GM18868 (cell line): ENCODE measurements around the gene EFNB2.

Experiments
- ATAC-seq: cut with Tn5 transposase; IDR thresholded peaks from one replicate; pipeline ENCODE4 v1.9.1; 2021; ENCODE audit warnings: mild to moderate bottlenecking, moderate library complexity; ENCODE audit not compliant: unreplicated experiment

EFNB2 gene

DNA sequence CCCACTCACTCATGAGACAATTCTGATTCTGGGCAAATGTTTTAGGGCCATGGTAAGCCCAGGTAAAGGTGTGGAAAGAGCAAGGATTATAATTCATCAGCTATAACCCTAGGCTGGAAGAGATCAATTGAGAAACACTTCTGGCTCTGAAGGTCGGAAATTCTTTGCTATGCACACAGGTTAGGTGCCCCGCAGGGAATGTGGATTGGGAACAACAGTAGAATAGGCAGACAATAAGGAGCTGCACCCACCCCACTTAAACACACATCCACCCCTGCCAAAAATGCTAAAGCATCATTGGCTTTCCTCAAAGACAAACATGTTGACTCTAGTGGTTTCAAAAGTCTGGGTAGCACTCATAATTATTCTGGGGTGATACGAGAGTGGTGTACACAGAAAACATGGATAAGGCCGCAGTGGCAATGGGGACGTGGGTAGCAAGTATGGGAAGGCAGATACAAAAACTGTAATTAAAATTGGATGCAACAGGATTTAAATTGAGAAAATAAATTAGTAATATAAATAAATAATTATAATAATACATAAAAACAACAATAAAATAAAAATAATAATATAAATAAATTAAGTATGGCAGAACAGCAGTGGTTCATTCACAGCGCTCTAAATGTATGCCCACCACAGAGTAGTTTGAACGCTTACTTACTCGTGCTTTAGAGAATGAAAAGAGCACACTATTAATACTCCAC lies 8.6 kb downstream of the EFNB2 start:
- no peak for ATAC-seq

DNA sequence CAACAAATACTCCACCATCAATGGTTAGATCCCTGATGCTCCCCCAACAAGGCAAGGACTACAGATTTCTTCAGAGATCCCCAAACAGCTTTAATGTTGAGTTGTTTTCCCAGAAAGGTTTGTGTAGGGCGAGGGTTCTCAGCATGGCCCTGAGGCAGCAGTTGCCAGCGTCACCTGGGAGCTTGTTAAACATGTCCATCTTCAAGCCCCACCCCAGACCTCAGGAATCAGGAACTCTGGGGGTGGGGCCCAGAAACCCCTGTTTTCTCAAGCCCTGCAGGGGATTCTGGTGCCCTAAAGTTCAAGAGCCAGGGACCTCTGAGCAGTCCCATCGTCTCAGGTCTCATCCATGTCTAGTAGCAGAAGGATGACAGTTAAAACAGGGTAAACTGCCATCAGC lies 9.6 kb downstream of the EFNB2 start:
- ATAC-seq, result no peak

DNA sequence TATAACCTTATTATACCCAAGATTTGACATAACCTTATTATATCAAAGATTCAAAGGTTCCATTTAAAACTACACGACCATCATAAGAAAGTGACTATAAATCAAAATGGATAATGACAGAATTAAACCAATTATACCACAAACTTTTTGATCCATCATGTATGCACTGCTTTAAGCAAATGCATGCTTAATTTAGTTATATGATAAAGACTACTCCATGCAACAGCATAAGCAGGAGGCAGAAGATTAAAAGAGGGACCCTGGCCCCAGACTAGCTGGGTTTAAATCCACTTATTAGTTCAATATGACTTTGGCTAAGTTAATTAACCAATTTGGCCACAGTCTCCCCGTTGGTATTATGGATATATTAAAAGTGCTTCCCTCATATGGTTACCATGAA lies 11.4 kb downstream of the EFNB2 start:
- no peak for ATAC-seq

DNA sequence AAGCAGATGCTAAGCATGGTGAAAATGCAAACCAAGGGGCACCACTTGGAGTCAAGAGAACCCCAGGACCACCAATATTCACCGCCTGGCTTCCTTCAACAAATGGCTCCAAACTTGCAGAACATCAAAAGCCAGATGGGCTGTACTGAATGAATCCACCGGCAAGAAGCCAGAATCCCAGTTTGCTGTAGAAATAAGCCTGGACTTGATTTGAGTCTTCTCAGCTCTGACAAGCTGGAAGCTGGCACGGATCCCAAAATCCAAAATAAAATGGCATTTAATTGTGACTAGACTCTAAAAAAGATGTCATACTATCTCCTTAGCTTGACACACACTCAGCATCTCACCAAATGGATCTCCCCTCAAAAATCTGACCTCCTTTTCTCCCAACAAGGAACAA lies 11.9 kb downstream of the EFNB2 start:
- ATAC-seq, result no peak

DNA sequence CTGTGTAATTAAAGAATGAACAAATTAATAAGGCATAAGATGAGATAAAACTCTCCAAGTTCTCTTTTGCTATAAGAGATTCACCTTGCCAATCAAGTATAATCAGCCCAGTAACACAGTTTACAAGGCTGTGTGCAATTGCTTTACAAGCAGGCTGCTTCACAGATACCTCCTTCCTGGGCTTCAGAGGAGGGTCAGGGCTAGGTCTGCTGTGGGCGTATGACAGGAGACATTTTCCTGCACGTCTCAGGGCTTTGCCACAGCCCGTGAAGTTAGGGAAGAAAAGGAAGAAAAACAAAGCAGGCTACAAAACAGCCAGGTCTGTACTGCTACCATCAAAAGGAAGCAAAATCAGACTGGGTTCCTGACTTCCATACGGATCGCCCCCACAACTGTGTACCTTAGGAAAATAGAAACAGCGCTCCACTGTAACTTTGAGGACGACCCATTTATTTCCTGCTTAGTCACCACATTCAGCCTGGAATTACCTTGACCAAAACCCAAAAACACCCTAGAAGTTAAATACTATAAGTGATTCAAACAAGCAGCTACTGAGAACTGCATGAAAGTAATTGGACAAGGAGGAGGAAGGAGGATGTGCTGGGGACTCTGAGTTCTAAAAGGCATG lies 12.4 kb downstream of the EFNB2 start:
- no peak for ATAC-seq

DNA sequence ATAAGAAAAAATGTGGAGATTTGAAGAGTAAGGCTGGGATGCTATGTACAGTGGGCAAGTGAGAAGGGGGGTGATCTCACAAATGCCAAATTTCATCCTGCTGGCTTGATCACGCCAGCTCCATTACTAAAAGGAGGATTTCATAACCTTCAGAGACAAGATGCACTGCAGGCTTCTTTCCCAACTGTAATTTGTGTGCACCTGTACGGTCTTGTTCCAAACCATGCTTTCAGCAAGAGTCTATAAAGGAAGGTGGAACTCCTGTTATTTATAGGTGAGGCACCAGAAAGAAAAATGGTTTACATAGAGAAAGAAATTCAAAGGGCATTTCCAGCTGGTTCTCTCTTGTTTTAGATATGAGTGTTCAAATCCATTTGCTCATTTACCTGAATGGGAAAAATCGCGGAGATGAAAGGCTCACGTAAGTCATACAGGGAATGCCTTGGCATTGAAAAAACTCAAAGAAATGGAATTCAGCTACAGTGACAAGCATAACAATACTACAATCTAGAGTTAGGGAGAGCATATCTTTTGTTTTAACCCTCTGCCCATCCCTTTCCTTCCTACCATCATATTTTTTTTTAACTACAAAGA lies 13.3 kb downstream of the EFNB2 start:
- no peak for ATAC-seq

DNA sequence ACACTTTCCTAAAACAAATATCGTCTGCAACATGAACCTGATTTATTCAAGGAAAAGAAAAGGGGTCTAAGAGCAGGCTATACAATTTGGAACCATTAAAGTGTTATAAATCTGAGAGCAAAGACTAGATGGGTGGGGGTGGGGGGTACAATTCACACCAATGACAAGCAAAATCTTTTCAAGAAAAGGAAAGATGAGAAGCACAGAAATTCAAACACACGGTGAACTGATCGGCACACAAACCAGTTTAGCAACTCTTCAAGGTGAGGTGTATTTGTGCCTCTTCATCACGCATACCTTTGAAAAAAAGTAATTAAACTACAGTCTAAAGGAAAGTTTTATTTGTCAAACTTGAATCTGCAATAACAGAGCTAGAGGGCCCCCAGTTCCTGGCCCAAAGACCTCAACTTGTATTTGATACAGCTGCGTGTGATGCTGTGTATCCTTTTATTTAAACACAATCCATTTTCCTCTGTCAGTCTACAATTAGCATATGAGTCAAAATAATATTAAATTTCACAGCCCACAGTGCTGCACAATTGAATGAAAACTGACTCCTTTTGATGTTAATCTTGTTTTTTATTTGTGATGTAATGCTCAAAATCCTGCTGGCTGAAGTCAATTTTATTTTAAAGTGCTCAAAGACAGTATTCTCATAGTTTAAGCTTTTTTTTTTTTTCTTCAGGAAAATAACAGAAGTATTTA lies 14.2 kb downstream of the EFNB2 start:
- ATAC-seq, result no peak

DNA sequence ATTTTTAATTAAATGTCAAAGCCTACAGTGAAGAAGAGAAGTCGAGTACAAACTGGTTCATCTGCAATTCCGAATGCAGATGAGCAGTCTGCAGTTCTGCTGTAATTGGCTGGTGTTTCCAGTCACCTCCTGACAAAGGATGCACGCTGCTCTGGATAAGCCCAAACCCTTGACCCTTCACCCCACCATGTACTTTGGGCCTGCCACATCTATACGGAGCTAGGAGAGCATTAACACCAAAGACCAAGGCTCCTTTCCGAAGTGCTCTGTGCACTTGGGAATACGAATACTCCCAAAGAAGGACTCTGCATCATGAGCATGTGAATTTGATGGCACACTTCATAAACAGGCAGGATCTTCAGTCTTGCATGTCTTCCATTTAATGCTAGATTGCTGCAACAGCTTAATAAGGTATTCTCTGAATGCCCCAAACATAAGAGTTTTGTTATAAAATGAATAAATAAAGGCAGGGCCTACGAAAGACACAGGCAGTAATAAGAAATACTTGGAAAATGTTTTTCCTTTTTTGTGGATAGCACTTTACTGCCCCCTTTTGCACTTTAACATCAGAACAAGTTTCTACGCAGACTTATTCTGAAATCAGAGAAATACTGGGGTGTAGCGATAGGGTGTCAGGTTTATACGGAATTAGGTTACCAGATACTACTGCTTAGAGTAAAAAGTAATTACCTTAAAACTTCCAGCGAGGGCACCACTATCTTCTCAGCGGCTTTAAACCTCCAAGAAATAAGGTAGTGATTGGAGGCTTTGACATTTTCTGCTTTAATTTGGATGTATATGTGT lies 15.0 kb downstream of the EFNB2 start:
- no peak for ATAC-seq

DNA sequence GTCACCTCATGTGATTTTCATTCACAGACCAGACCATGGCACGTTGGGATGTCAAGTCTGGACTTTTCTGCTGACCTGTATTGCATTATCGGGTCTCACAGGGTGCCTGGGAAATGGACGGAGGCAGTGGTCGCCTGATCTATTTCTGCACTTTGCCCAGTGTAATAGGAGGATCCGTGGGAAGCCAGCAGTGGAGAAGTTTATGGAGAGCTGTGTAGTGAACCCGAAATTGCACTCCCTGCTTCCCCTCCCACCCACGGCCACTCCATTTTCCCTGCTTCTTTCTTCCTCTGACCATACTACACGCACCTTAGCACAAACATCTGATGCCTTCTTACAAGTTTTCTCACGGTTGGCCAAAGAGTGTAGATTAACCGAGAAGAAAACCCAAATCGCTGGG lies 16.9 kb downstream of the EFNB2 start:
- no peak for ATAC-seq

DNA sequence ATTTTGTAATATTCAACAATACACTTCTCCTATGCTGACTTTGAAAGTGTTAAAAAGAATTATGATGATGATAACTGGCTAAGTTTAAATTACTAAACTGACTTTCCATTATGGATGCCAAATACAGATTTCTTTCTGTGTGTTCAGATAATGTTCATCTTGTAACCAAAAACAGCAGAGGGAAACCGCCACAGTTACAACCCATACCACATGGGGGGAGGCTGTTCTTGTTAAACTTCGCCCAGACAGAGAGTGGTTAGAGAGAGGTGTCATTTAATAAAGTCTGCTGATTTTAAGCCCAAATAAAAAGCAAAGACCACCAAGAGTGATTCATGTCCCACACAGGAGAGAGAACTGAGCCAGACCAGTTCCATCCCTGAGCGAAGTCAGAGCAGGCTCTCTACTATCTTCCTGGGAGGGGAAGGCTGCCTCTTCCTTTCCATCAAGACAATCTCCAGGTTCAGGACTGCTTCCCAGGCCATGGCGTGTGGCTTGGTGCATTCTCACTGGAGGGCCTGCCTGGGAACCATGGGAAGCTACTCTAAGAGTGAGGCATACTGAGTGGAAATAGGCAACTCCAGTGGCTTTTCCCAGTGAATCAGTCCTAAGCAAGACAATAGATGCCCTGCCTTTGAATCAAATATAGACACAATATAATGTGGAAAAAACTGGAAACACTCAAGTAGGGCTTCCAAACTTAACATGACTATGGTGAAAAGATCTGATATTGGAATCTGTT lies 18.2 kb downstream of the EFNB2 start:
- no peak for ATAC-seq

DNA sequence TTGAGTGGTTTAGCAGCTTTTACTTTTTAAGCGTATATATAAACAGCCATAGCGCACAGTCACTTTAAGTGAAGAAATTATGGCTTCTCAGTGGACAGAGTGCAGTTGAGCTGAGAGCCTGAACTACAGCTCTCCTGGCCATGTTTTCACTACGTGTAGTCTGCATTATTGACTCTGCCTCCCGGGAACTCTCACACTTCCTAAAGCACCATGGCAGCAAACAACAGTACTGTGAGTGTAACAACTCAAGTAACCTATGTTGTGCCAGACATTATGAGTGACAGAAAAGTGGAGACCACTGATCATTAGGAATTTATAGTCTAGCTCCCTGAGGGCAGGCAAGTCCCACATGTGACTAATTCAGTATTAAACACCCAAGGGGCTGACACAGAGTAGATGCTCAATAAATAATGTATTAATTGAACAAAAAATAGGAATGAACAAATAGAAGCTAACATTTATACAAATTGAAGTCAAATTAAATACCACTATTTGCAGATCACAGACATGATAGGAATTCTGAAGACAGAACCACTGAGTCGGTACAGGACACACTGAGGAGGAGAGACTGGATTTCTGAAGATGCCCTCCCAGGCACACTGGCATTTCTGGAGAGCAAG lies 19.7 kb downstream of the EFNB2 start:
- no peak for ATAC-seq

DNA sequence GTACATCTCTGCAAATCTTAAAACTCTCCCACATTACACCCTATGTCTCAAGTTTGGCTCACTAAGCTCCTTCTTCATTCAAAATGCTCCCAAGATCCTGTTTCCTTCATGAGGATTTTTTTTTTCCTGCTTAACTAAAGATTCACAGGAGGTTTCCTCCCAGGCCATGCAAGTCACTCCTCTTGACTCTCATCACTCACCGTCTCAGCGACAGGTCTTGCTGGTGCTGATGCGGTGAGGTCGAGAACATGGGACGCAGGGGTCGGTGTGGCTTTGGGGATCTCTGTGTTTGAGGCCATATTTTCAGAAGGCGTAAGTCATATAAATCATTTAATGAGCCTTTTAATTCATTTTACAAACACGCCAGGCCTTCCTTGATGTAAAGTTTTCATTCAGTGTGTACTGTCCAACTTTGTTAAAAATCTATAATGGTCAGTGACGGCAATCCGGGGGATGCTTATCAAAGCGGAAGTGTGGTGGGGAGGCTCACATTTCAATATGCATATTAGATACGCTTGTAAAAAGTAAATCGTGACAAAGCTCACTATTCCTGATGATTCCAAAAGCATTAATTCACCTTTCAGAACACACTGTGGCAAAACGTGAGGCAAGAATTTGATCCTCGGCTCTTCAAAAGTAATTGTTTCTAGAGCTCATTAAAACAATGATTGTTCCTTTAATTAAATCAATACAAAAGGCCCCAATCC lies 20.4 kb downstream of the EFNB2 start:
- no peak for ATAC-seq

DNA sequence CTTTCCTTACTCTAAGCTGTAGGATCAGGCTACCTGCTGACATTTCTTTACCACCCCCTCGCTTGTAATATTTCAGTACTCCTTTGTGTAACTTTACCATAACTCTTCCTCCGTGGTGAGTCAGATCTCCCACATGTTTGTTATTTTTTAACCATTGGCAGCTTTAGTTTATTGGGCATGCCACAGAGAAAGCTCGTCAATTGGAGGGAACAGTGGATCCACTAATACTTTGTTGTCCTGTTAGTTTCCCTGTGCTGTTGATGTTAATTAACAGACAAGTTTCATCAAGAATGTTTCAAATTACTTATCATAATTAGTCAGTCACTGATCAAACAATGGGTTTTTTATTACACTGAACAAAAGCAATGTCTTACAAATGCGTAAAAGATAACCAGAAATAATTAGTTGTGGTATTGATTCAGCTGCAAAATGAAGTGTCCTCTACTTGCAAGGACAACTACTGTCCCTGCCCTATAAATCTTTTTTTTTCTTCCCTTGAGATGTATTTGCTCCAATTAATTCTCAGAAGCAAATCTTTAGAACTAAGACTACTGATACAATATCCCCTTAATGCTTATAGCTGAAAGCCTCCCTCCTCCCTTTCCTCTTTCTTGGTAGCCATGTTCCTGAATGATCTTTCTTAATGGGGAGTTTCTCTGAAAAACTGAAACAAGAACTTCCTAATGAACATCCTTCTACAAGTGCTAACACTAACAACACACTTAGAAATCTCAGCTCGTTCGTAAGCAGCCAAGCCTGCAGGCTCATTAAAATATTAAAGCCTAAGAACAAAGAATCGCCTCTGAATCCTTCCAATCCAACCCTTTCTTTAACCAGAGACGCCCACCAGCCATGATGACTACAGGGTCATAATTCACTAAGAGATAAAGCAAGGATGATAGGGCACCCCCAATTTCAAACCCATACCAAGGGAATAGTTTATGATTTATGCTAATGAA lies 22.2 kb downstream of the EFNB2 start:
- no peak for ATAC-seq

DNA sequence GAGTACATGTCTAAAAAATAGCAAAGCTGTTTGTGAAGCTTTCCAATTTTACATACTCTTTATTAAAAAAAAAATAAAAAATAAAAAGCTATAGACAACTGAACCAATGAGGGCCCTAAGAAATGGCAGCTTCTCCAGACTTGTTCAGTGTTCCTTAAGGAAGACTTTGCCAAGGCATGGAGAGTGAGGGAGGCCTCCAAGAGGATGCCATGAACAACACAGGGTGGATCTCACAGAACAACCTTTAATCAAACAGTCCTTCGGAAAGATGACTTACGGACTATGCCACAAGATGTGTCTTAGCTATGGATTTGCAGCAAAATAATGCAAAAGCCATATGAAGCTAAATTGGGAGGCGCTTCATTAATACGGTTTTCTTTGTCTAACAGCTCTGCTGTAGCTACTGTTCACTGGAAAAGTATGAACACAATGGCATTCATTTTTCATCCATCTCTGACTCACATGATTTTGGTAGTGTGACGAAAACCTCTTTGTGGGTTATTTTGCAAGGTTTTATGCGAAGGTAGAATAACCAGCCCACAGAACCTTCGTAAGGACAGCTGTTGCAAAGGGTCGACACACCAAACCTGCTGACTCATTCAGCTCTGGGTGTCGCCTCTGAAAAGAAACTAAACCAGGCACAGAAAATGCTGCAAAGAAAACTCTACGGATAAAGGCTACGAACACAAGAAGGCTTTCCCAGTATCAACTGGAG lies 27.7 kb downstream of the EFNB2 start:
- ATAC-seq, result peak; percentile 93

DNA sequence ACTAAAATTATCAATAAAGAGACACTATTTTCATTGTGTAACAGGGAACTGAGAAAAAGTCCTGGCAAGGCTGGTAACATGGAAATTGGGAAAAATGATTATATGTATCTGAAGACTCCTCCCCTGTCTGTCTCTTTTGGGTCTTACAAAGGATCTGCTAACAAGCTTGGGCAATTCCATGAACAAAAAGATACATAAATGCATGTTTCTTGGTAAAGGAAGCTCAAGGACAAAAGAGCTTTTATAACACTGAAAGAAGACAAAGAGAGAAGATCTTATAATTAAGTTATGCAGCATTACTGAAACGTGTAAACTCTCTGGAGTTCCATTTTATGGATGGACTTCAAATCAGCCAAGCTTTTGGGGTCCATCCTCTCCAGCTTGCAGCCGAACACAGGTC lies 29.2 kb downstream of the EFNB2 start:
- no peak for ATAC-seq

DNA sequence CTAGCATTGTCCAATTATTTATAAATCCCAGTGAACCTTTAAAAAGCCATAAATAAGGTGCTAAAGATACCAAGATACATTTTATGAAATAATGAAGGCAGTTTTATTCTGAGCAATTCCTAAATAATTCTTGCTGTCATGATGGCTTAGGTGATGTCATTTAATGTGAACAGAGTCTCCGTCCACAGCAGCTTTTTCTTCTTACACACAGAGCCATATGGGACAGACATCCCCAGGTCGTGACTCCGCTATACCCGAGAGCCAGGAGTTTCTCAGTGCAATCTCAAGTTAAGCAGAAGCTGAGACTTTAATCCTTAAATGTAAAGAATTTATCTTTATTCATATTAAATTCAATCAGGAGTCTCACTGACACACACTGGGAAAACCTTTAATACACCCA lies 29.7 kb downstream of the EFNB2 start:
- ATAC-seq, result no peak

DNA sequence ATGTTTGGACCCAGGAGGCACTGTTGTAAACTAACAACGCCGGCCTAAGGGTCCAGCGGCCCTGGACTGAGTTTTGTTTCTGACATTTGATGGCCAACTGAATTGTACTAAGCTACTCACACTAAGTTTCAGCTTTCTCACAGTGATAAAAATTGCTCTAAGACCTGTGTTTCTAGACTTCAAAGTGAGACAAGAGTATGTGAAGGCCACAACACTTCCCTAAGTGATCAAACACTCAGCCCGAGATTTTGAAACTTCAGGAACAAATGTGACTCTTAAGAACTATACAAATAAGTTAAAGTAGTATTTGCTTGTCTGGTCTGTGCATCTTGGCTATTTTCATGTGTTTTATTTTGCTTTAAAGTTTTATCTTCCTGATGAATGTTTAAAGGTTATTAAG lies 30.2 kb downstream of the EFNB2 start:
- no peak for ATAC-seq
